Coronary artery (tissue), 2 donors: Measurements from ENCODE around the gene SLX4.

Source experiments
- DNase-seq: peaks from one replicate; pipeline ENCODE4 v3.0.0-alpha.2; 2017; ENCODE audit warnings: low spot score
- H3K27ac ChIP-seq, 2 donors: fragments of 200-600 bp; sonication (generic); one replicate each; pipeline ENCODE4 v1.5.1; 2016 to 2019
- H3K4me3 ChIP-seq: fragments of 200-600 bp; sonication (generic); 2 replicates; pipeline ENCODE4 v1.5.1; 2016; ENCODE audit warnings: mild to moderate bottlenecking, moderate library complexity
- TF ChIP-seq, protein P1 (sequence below): fragments of 200-600 bp; sonication (generic); IDR thresholded peaks from one replicate; pipeline ENCODE4 v1.5.1; 2019; ENCODE audit warnings: antibody characterized with exemption

The SLX4 gene

GRCh38 chr16:3580251-3580651, 31.2 kb downstream of the SLX4 start:
- TF ChIP-seq, protein P1, sequence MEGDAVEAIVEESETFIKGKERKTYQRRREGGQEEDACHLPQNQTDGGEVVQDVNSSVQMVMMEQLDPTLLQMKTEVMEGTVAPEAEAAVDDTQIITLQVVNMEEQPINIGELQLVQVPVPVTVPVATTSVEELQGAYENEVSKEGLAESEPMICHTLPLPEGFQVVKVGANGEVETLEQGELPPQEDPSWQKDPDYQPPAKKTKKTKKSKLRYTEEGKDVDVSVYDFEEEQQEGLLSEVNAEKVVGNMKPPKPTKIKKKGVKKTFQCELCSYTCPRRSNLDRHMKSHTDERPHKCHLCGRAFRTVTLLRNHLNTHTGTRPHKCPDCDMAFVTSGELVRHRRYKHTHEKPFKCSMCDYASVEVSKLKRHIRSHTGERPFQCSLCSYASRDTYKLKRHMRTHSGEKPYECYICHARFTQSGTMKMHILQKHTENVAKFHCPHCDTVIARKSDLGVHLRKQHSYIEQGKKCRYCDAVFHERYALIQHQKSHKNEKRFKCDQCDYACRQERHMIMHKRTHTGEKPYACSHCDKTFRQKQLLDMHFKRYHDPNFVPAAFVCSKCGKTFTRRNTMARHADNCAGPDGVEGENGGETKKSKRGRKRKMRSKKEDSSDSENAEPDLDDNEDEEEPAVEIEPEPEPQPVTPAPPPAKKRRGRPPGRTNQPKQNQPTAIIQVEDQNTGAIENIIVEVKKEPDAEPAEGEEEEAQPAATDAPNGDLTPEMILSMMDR = no peak
- no peak for DNase-seq
- H3K27ac ChIP-seq = no peak overlapping the region
- no peak overlapping the region for H3K4me3 ChIP-seq

GRCh38 chr16:3579776-3580175, 31.6 kb downstream of the SLX4 start:
- TF ChIP-seq, protein P1 = no peak
- Histone ChIP-seq H3K4me3 (no peak overlapping the region), H3K27ac (no peak overlapping the region)
- DNase-seq = no peak

DNA sequence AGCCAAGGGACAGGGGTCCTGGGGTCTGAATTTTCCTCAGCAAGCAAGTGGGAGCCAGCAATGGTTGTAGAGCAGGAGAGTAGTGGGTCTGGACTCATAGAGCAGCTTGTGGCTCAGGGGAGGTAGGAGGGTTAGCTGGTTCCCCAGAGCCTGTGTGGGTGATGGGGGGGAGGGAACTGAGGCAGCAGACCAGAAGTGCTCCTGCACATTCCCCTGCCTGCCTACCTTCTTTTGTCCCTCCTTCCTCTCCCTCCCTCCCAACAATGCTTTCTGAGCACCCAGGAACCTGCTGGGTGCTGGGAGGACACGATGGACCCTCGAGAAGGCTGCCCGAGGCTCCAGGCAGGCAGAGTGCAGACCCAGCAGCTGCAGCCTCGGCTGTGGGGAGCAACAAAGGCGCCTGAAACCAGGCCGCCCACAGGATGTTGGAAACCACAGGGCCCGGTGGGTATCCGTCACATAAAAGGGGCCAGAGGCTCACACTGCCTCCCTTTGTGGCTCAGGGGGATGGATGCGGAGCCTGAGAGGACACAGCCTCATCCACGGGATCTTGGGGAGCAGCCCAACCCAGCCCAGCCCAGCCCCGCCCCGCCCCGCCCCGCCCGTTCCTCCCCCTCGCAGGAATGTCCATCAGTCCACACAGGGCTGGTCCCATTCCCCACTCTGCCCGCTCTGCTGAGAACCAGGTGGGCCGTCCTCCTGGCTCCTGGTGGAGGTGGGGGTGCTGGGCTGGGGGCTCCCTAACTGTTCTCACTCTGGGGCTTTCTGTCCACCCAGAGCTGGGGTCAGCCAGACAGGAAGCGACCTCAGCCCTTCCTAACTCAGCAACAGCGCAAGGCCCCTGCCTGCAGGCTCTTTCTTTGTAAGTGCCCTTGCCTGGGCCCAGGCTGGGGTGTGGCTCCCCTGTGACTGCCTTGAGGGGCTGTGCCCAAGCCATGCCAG, 32.5 kb downstream of the SLX4 start:
- Histone ChIP-seq H3K4me3 (no peak overlapping the region), H3K27ac (no peak overlapping the region)
- TF ChIP-seq, protein P1 = no peak
- DNase-seq = no peak

GRCh38 chr16:3578121-3578520, 33.3 kb downstream of the SLX4 start:
- Histone ChIP-seq H3K27ac (no peak overlapping the region), H3K4me3 (no peak overlapping the region)
- no peak for DNase-seq

GRCh38 chr16:3577302-3577752, 34.1 kb downstream of the SLX4 start, which contains the start of gene NLRC3:
Gene NLRC3, minus strand, starts transcription at chr16:3577403. Its CDS starts 12,367 bp downstream, at chr16:3565036.
- TF ChIP-seq, protein P1 = no peak
- Histone ChIP-seq H3K27ac (no peak within 1 kb of the TSS), H3K4me3 (peak within 1 kb of the TSS; percentile 7)
- DNase-seq = no peak

More at GRCh38 chr16:3578121-3578520, 33.3 kb downstream of the SLX4 start:
- TF ChIP-seq, protein P1 = no peak

DNA sequence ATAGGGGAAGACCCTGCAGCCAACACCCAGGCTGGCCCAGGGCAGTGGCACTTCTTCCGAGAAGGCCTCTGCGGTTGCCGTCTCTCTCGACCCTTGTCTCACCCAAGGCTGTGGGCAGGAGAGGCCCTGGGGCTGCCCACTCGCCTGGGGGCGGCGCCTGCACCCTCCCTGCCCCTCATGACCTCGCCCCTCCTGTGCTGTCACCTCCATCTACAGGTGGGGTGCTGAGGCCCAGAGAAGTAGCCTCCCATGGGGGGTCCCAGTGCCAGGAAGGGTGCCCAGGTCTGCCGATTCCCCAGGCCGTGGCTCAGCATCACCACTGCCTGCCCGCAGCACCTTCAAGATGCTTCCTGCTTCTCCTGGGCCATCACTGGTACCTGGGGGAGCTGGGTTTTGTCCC, 35.2 kb downstream of the SLX4 start:
- Histone ChIP-seq H3K4me3 (no peak overlapping the region), H3K27ac (no peak overlapping the region)
- DNase-seq = no peak
- TF ChIP-seq, protein P1 = no peak

GRCh38 chr16:3575491-3575890, 35.9 kb downstream of the SLX4 start:
- TF ChIP-seq, protein P1 = no peak
- no peak overlapping the region for H3K4me3 ChIP-seq
- DNase-seq = no peak

More at GRCh38 chr16:3575491-3575890, 35.9 kb downstream of the SLX4 start:
- H3K27ac ChIP-seq = no peak overlapping the region
